HG02798 (cell line): Measurements from ENCODE around the gene EFHC1.

Source experiments
- ATAC-seq: cut with Tn5 transposase; IDR thresholded peaks from one replicate; pipeline ENCODE4 v1.9.1; 2021; ENCODE audit warnings: mild to moderate bottlenecking; ENCODE audit not compliant: unreplicated experiment, poor library complexity

EFHC1 gene

GRCh38 chr6:52549428-52549827 is 129.3 kb downstream of the EFHC1 start:
- no peak for ATAC-seq

- no peak for ATAC-seq
Measured at GRCh38 chr6:52550014-52550575, 130.0 kb downstream of the EFHC1 start.

- no peak for ATAC-seq
Measured at GRCh38 chr6:52550870-52551269, 130.7 kb downstream of the EFHC1 start.

GRCh38 chr6:52551483-52552277 is 131.5 kb downstream of the EFHC1 start:
- ATAC-seq = no peak

GRCh38 chr6:52552278-52552643 is 132.1 kb downstream of the EFHC1 start:
- peak; percentile 95 for ATAC-seq

- ATAC-seq = no peak
Measured at GRCh38 chr6:52553158-52553557, 133.0 kb downstream of the EFHC1 start.

- no peak for ATAC-seq
Measured at GRCh38 chr6:52553719-52554118, 133.6 kb downstream of the EFHC1 start.

GRCh38 chr6:52554684-52555280 is 134.6 kb downstream of the EFHC1 start:
- no peak for ATAC-seq

- ATAC-seq = no peak
Measured at GRCh38 chr6:52555518-52556233, 135.5 kb downstream of the EFHC1 start.

GRCh38 chr6:52557389-52558265 is 137.5 kb downstream of the EFHC1 start:
- ATAC-seq = no peak

GRCh38 chr6:52558266-52559000 is 138.3 kb downstream of the EFHC1 start:
- ATAC-seq = no peak

- ATAC-seq = no peak
Measured at GRCh38 chr6:52560462-52560861, 140.3 kb downstream of the EFHC1 start.

GRCh38 chr6:52562911-52563310 is 142.8 kb downstream of the EFHC1 start:
- ATAC-seq = no peak

GRCh38 chr6:52564856-52565255 is 144.7 kb downstream of the EFHC1 start:
- no peak for ATAC-seq

GRCh38 chr6:52566201-52566600 is 146.1 kb downstream of the EFHC1 start:
- peak; percentile 55 for ATAC-seq

- no peak for ATAC-seq
Measured at GRCh38 chr6:52566853-52567279, 146.7 kb downstream of the EFHC1 start.

- ATAC-seq = no peak
Measured at GRCh38 chr6:52568320-52568719, 148.2 kb downstream of the EFHC1 start.

- no peak for ATAC-seq
Measured at GRCh38 chr6:52570291-52570700, 150.2 kb downstream of the EFHC1 start.

- no peak for ATAC-seq
Measured at GRCh38 chr6:52571099-52571755, 151.1 kb downstream of the EFHC1 start.
